PFSK-1 (cell line): ENCODE measurements around the gene PCSK9.

Experiments used
- REST ChIP-seq, 2 experiments: IDR thresholded peaks; 2 replicates each; pipeline versions ENCODE4 v1.6.1 to v1.8.0; 2011 to 2012; ENCODE audit warnings: low read depth in 2 of 2, low read length in 2 of 2, control low read depth in 1 of 2, inconsistent platforms in 1 of 2, mild to moderate bottlenecking in 1 of 2, moderate library complexity in 1 of 2; ENCODE audit not compliant: insufficient read depth in 1 of 2
- SIN3A ChIP-seq: IDR thresholded peaks from 2 replicates; pipeline ENCODE4 v1.6.1; 2012; ENCODE audit warnings: mild to moderate bottlenecking, low read length, moderate library complexity, borderline replicate concordance; ENCODE audit not compliant: insufficient read depth

GRCh38 chr1:54990916-54991315 is 48.4 kb upstream of the PCSK9 start:
- TF ChIP-seq SIN3A (no peak), REST (IDR thresholded peaks at IDR 0.05; ENCODE audit: insufficient read depth in 1 of 2, low read depth in 2 of 2, low read length in 2 of 2) (no peak)
